ENCODE measurements around the gene CTNNA3. TPM values are rescaled to one million over a fixed set of nuclear protein-coding genes. Genes with fewer than 3 reads are reported as not detected.

Gene CTNNA3
- total and polyA plus RNA-seq, 2 donors (not counting 3 experiments of a cell fraction or from before 2014, with no cell fraction given): not detected

- CTCF ChIA-PET: no interaction called here
- no peaks in the 10 kb centered on the region for H3K4me1 ChIP-seq (ENCODE audit: control insufficient read depth, extremely low read depth, insufficient read depth, low read length)
- no peak for TF ChIP-seq EZH2 (IDR thresholded peaks at IDR 0.05; ENCODE audit: borderline replicate concordance, low read depth, low read length, severe bottlenecking)
- TF ChIP-seq GATA2 (IDR thresholded peaks at IDR 0.05; ENCODE audit: insufficient read depth, insufficient read length, low read depth, low read length): no peak
- TF ChIP-seq POLR2AphosphoS5 (IDR thresholded peaks at IDR 0.05; ENCODE audit: insufficient read depth, low read depth, low read length): no peak
- TF ChIP-seq, protein P1, sequence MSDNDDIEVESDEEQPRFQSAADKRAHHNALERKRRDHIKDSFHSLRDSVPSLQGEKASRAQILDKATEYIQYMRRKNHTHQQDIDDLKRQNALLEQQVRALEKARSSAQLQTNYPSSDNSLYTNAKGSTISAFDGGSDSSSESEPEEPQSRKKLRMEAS (IDR thresholded peaks at IDR 0.05; ENCODE audit: insufficient read depth, insufficient read length): no peak
- no peak for TF ChIP-seq POLR2A (IDR thresholded peaks at IDR 0.05; ENCODE audit: low read depth, low read length)
- TF ChIP-seq JUN (IDR thresholded peaks at IDR 0.05; ENCODE audit: borderline replicate concordance, insufficient read depth, insufficient read length, low read depth): no peak
- no peak for TF ChIP-seq MYC (IDR thresholded peaks at IDR 0.05; ENCODE audit: low read depth, low read length)
- TF ChIP-seq CTCF (IDR thresholded peaks at IDR 0.05; ENCODE audit: extremely low read depth in 1 of 2, insufficient read depth in 1 of 2, low read depth in 1 of 2, low read length in 2 of 2): no peak
- TF ChIP-seq FOS (IDR thresholded peaks at IDR 0.05; ENCODE audit: borderline replicate concordance, insufficient read depth, low read length): no peak
- intact Hi-C loops (cut with micrococcal nuclease) (no loop called here), dilution Hi-C loops (cut with MboI; ENCODE audit: extremely low pct_ligation_motif_present, low sequenced_read_pairs) (no loop called here)
- no peaks in the 10 kb centered on the region for H3K9me1 ChIP-seq (replicated peaks; ENCODE audit: control insufficient read depth, extremely low read depth, insufficient read depth, low read length)
- no peak overlapping the region for H3K9ac ChIP-seq (replicated peaks; ENCODE audit: extremely low read depth, insufficient read depth, low read length)
- H3K27me3 ChIP-seq (ENCODE audit: control insufficient read depth in 2 of 2, insufficient read depth in 2 of 2, low read length in 2 of 2): no peaks in the 10 kb centered on the region
- no peaks in the 10 kb centered on the region for H3K36me3 ChIP-seq (ENCODE audit: control insufficient read depth in 2 of 2, extremely low read depth in 1 of 2, insufficient read depth in 2 of 2, low read length in 2 of 2)
- no peaks in the 10 kb centered on the region for H3K9me3 ChIP-seq (replicated peaks; ENCODE audit: control insufficient read depth, insufficient read depth, low read length)
- no peak for DNase-seq (ENCODE audit: low read depth, low spot score)
- H3K4me3 ChIP-seq (replicated peaks in 1 of 3; ENCODE audit: insufficient read depth in 1 of 3, low read depth in 1 of 3, low read length in 3 of 3): no peak overlapping the region
- POLR2A ChIA-PET: no interaction called here
- no peak overlapping the region for H3K27ac ChIP-seq (ENCODE audit: insufficient read depth, low read depth, low read length)
- no peak overlapping the region for H3K4me2 ChIP-seq (ENCODE audit: insufficient read depth, low read length)
- no peaks in the 10 kb centered on the region for H3K79me2 ChIP-seq (ENCODE audit: control insufficient read depth, insufficient read depth, low read length)
- FAIRE-seq: no peak
- H4K20me1 ChIP-seq (replicated peaks; ENCODE audit: control insufficient read depth, extremely low read depth, insufficient read depth, low read length): no peaks in the 10 kb centered on the region
- no peak overlapping the region for H2AFZ ChIP-seq (ENCODE audit: low read depth, low read length)
- BruUV-seq (replicated peaks): no TSS peak
These were observed 826.4 kb downstream of the CTNNA3 start for GRCh38 chr10:66869635-66870034.
